Uterus (tissue), 4 donors: ENCODE measurements around the gene ZBTB34. TPM values are rescaled to one million over a fixed set of nuclear protein-coding genes. Genes with fewer than 3 reads are reported as not detected.

Experiments
- DNase-seq, 2 donors: peaks; one replicate each; pipeline ENCODE4 v3.0.0-alpha.2; 2019 to 2020
- H3K27ac ChIP-seq, 2 donors: fragments of 200-600 bp; sonication (generic); 1 replicate in 1 of 2; 2 replicates in 1 of 2; pipeline ENCODE4 v1.5.1; 2016 to 2018
- H3K27me3 ChIP-seq, 2 donors: fragments of 200-600 bp; sonication (generic); one replicate each; pipeline ENCODE4 v1.5.1; 2018 to 2019; ENCODE audit warnings: control low read depth in 1 of 2
- H3K36me3 ChIP-seq, 2 donors: fragments of 200-600 bp; sonication (generic); one replicate each; pipeline ENCODE4 v1.5.1; 2019; ENCODE audit warnings: control low read depth in 1 of 2
- H3K4me1 ChIP-seq, 2 donors: fragments of 200-600 bp; sonication (generic); one replicate each; pipeline ENCODE4 v1.5.1; 2018 to 2019; ENCODE audit warnings: control low read depth in 1 of 2
- H3K4me3 ChIP-seq, 2 donors: fragments of 200-600 bp; sonication (generic); 1 replicate in 1 of 2; 2 replicates in 1 of 2; pipeline ENCODE4 v1.5.1; 2018 to 2019; ENCODE audit warnings: mild to moderate bottlenecking in 1 of 2
- H3K9me3 ChIP-seq, 2 donors: fragments of 200-600 bp; sonication (generic); one replicate each; pipeline ENCODE4 v1.5.1; 2019; ENCODE audit warnings: control low read depth in 1 of 2
- POLR2A ChIP-seq, 2 donors: fragments of 450-650 bp; IDR thresholded peaks; one replicate each; pipeline ENCODE4 v1.6.1; 2016; ENCODE audit warnings: antibody characterized with exemption in 2 of 2, mild to moderate bottlenecking in 1 of 2, moderate library complexity in 1 of 2
- intact Hi-C: fragments of 100-400 bp; cut with DNase I; formaldehyde crosslinking; loops from one replicate; pipeline ENCODE4 v1.15.1; 2023; ENCODE audit warnings: low total_unique reads
- total RNA-seq, 4 donors: library from RNA; depleted of rRNA in 3 of 4; stranded (reverse); fragments of >200 nt in 3 of 4; gene quantifications; one replicate each; pipeline versions ENCODE4 v1.1.0 to v1.2.4, GENCODE V29; 2014 to 2023
- TF ChIP-seq, protein P1 (sequence below), 4 experiments: fragments of 200-600 bp in 2 of 4; fragments of 450-650 bp in 2 of 4; sonication (generic) in 2 of 4; IDR thresholded peaks; one replicate each; pipeline ENCODE4 v1.5.1; 2016 to 2019; ENCODE audit warnings: antibody characterized with exemption in 4 of 4, mild to moderate bottlenecking in 2 of 4, moderate library complexity in 1 of 4
- donor health status: DM: yes; HTN: yes; CAD: no.

Gene ZBTB34
- total RNA-seq, 4 donors from 2014 or later = 1.8 to 30.3 (median 13.5) TPM

DNA sequence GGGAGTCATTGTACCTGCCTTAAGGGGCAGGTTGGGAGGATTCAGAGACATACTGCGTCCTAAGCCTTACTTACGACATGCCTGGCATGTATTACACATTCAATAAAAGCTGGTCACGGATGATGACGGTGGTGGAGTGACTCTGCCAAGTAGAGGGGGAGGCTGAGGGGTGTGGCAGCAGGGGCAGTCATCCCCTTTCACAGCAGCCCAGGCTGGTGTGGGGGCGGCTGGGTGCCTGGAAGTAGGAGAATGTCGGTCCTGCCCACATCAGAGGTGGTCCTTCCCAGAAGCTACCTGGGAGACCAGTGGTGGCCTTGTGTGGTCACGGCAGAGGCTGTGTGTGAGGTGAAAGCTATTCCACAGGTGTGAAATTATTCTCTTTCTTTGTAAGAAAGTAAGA, 8.9 kb downstream of the ZBTB34 start:
- no peaks in the 10 kb centered on the region for H3K4me1 ChIP-seq
- no peaks in the 10 kb centered on the region for H3K36me3 ChIP-seq
- H3K27me3 ChIP-seq = no peaks in the 10 kb centered on the region
- H3K9me3 ChIP-seq = no peaks in the 10 kb centered on the region
- DNase-seq = no peak
- intact Hi-C loops = no loop called here
- H3K27ac ChIP-seq = no peak overlapping the region
- TF ChIP-seq, protein P1, sequence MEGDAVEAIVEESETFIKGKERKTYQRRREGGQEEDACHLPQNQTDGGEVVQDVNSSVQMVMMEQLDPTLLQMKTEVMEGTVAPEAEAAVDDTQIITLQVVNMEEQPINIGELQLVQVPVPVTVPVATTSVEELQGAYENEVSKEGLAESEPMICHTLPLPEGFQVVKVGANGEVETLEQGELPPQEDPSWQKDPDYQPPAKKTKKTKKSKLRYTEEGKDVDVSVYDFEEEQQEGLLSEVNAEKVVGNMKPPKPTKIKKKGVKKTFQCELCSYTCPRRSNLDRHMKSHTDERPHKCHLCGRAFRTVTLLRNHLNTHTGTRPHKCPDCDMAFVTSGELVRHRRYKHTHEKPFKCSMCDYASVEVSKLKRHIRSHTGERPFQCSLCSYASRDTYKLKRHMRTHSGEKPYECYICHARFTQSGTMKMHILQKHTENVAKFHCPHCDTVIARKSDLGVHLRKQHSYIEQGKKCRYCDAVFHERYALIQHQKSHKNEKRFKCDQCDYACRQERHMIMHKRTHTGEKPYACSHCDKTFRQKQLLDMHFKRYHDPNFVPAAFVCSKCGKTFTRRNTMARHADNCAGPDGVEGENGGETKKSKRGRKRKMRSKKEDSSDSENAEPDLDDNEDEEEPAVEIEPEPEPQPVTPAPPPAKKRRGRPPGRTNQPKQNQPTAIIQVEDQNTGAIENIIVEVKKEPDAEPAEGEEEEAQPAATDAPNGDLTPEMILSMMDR (IDR thresholded peaks at IDR 0.05) = no peak
- TF ChIP-seq POLR2A (IDR thresholded peaks at IDR 0.05) = no peak
- H3K4me3 ChIP-seq = no peak overlapping the region

GRCh38 chr9:126872516-126872915, 12.1 kb downstream of the ZBTB34 start:
- Histone ChIP-seq H3K36me3 (no peaks in the 10 kb centered on the region), H3K27me3 (no peaks in the 10 kb centered on the region), H3K27ac (no peak overlapping the region), H3K4me3 (no peak overlapping the region), H3K9me3 (no peaks in the 10 kb centered on the region), H3K4me1 (no peaks in the 10 kb centered on the region)
- intact Hi-C loops = no loop called here
- no peak for DNase-seq
- TF ChIP-seq, protein P1 (IDR thresholded peaks at IDR 0.05) = no peak
- TF ChIP-seq POLR2A (IDR thresholded peaks at IDR 0.05) = no peak

DNA sequence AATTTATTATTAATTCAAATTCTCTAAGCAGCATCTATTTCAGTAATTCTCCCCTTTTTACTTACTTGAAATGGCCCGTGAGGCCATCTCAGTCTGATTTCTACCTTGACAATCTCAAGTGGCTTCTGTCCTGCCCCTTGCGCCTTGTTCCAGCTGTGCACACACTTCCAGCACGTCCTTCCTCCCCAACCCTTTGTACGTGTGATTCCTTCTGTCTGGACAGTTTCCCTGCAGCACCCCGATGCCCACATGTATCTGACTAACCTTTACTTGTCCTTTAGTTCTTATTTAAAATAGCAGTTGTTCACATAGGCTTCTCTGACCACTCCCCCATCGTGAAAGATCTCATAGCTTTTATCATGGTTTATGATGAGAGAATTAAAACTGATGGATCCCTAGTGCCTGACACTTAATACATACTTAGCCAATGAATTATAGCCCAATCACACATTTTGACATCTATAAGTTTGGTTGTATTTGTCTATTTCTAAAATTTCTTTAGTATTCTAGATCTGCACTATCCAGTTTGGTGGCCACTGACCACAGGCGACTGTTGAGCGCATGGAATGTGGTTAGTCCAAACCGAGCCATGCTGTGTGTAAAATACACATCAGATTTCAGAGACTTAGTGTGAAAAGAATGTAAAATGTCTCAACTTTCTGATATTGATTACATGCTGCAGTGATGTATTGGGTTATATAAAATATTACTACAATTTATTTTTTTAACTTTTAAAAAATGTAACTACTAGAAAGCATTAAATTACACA, 14.3 kb downstream of the ZBTB34 start:
- Histone ChIP-seq H3K27ac (no peak overlapping the region), H3K9me3 (no peaks in the 10 kb centered on the region), H3K4me3 (no peak overlapping the region), H3K27me3 (no peaks in the 10 kb centered on the region), H3K4me1 (no peaks in the 10 kb centered on the region), H3K36me3 (no peaks in the 10 kb centered on the region)
- no peak for TF ChIP-seq POLR2A (IDR thresholded peaks at IDR 0.05)
- TF ChIP-seq, protein P1 (IDR thresholded peaks at IDR 0.05) = no peak
- intact Hi-C loops = no loop called here
- DNase-seq = no peak

GRCh38 chr9:126875756-126876510, 15.5 kb downstream of the ZBTB34 start:
- TF ChIP-seq POLR2A (IDR thresholded peaks at IDR 0.05) = no peak
- TF ChIP-seq, protein P1 (IDR thresholded peaks at IDR 0.05) = no peak
- intact Hi-C loops = no loop called here
- no peaks in the 10 kb centered on the region for H3K36me3 ChIP-seq
- no peak for DNase-seq
- no peaks in the 10 kb centered on the region for H3K4me1 ChIP-seq
- no peaks in the 10 kb centered on the region for H3K27me3 ChIP-seq
- no peak overlapping the region for H3K27ac ChIP-seq
- no peaks in the 10 kb centered on the region for H3K9me3 ChIP-seq
- no peak overlapping the region for H3K4me3 ChIP-seq

- DNase-seq = no peak
- intact Hi-C loops = no loop called here
- Histone ChIP-seq H3K4me1 (no peaks in the 10 kb centered on the region), H3K27me3 (no peaks in the 10 kb centered on the region), H3K9me3 (no peaks in the 10 kb centered on the region), H3K36me3 (no peaks in the 10 kb centered on the region), H3K4me3 (no peak overlapping the region), H3K27ac (no peak overlapping the region)
- TF ChIP-seq POLR2A (IDR thresholded peaks at IDR 0.05) = no peak
- TF ChIP-seq, protein P1 (IDR thresholded peaks at IDR 0.05) = no peak
Measured at GRCh38 chr9:126876531-126876930, 16.1 kb downstream of the ZBTB34 start.
